B cell (primary cell): ENCODE data around the gene TSPAN9. TPM values are rescaled to one million over a fixed set of nuclear protein-coding genes. Genes with fewer than 3 reads are reported as not detected.

Source experiments
- ATAC-seq: fragments of 200-7000 bp; cut with Tn5 transposase; one replicate; pipeline ENCODE4 v1.10.0; 2021; ENCODE audit warnings: low read depth, mild to moderate bottlenecking, moderate number of reproducible peaks, moderate library complexity
- CTCF ChIA-PET: fragments of 350-600 bp; sonication (Branson Sonifier 250); formaldehyde crosslinking; loops from one replicate; lab custom pipeline; 2021; ENCODE audit warnings: antibody characterized with exemption, inconsistent platforms; lab: Charles Lee
- POLR2A ChIA-PET: fragments of 350-600 bp; sonication (Branson Sonifier 250); formaldehyde crosslinking; loops from one replicate; lab custom pipeline; 2021; ENCODE audit warnings: antibody characterized with exemption; lab: Charles Lee
- DNase-seq: peaks from one replicate; pipeline ENCODE4 v3.0.0; 2013
- H2AFZ ChIP-seq: 2 replicates; pipeline ENCODE4 v1.6.1; 2012; ENCODE audit warnings: mild to moderate bottlenecking, low read depth, low read length; ENCODE audit not compliant: insufficient read depth, poor library complexity, severe bottlenecking
- H3K27ac ChIP-seq, 2 donors: 1 replicate in 1 of 2; 2 replicates in 1 of 2; pipeline ENCODE4 v1.5.1; 2012 to 2013; ENCODE audit warnings: low read length in 2 of 2, mild to moderate bottlenecking in 2 of 2, moderate library complexity in 1 of 2
- H3K27me3 ChIP-seq, 4 experiments: fragments of 200-600 bp in 1 of 4; sonication (generic) in 1 of 4; replicated peaks in 1 of 4; 1 replicate in 2 of 4; 2 replicates in 2 of 4; pipeline versions ENCODE4 v1.6.1 to v1.7.0; 2013 to 2016; ENCODE audit warnings: low read length in 3 of 4, mild to moderate bottlenecking in 2 of 4, mixed read lengths in 1 of 4, moderate library complexity in 1 of 4; ENCODE audit not compliant: insufficient read depth in 4 of 4, control insufficient read depth in 3 of 4; ENCODE audit errors: control extremely low read depth in 1 of 4
- H3K36me3 ChIP-seq, 2 experiments: replicated peaks in 1 of 2; 1 replicate in 1 of 2; 2 replicates in 1 of 2; pipeline versions ENCODE4 v1.6.1 to v1.7.1; 2013; ENCODE audit warnings: low read length in 1 of 2; ENCODE audit not compliant: insufficient read depth in 2 of 2, control insufficient read depth in 1 of 2; ENCODE audit errors: control extremely low read depth in 1 of 2, extremely low read depth in 1 of 2
- H3K4me1 ChIP-seq, 2 donors: fragments of 200-600 bp in 1 of 2; sonication (generic) in 1 of 2; 1 replicate in 1 of 2; 2 replicates in 1 of 2; pipeline versions ENCODE4 v1.5.1 to v1.6.1; 2013 to 2017; ENCODE audit warnings: low read length in 2 of 2; ENCODE audit not compliant: control insufficient read depth in 2 of 2, insufficient read depth in 2 of 2
- H3K4me2 ChIP-seq: replicated peaks from 2 replicates; pipeline ENCODE3; 2012; ENCODE audit warnings: mild to moderate bottlenecking, low read depth, low read length; ENCODE audit not compliant: poor library complexity, severe bottlenecking
- H3K4me3 ChIP-seq, 5 experiments: fragments of 200-600 bp in 1 of 5; sonication (generic) in 1 of 5; 1 replicate in 3 of 5; 2 replicates in 2 of 5; pipeline versions ENCODE4 v1.5.1 to v1.7.0; 2011 to 2016; ENCODE audit warnings: low read length in 4 of 5, mild to moderate bottlenecking in 4 of 5, low read depth in 2 of 5, control low read depth in 1 of 5, moderate library complexity in 1 of 5; ENCODE audit not compliant: insufficient read depth in 1 of 5; ENCODE audit errors: control extremely low read depth in 1 of 5, extremely low read depth in 1 of 5
- H3K79me2 ChIP-seq: fragments of 200-600 bp; sonication (generic); one replicate; pipeline ENCODE4 v1.6.0; 2016; ENCODE audit warnings: low read length; ENCODE audit not compliant: control insufficient read depth, insufficient read depth
- H3K9ac ChIP-seq: fragments of 200-600 bp; sonication (generic); 2 replicates; pipeline ENCODE4 v1.6.1; 2017; ENCODE audit warnings: mild to moderate bottlenecking, low read length, moderate library complexity
- H3K9me3 ChIP-seq, 3 donors: one replicate each; pipeline versions ENCODE4 v1.6.1 to v1.7.1; 2013; ENCODE audit warnings: low read length in 2 of 3; ENCODE audit not compliant: control insufficient read depth in 2 of 3, insufficient read depth in 1 of 3; ENCODE audit errors: control extremely low read depth in 1 of 3
- H4K20me1 ChIP-seq: 2 replicates; pipeline ENCODE4 v1.6.0; 2012; ENCODE audit warnings: mild to moderate bottlenecking, low read length; ENCODE audit not compliant: insufficient read depth, control insufficient read depth, poor library complexity, severe bottlenecking
- H3K27ac Mint-ChIP-seq: one replicate; pipeline ENCODE4 v1.8.0; 2021; ENCODE audit warnings: mixed read lengths
- H3K27me3 Mint-ChIP-seq: one replicate; pipeline ENCODE4 v1.8.0; 2021; ENCODE audit warnings: mixed read lengths
- H3K4me1 Mint-ChIP-seq: one replicate; pipeline ENCODE4 v1.8.0; 2021; ENCODE audit warnings: mixed read lengths
- H3K4me3 Mint-ChIP-seq: one replicate; pipeline ENCODE4 v1.8.0; 2021; ENCODE audit warnings: mixed read lengths
- H3K9me3 Mint-ChIP-seq: one replicate; pipeline ENCODE4 v1.8.0; 2022; ENCODE audit warnings: mixed read lengths; ENCODE audit not compliant: insufficient read depth
- EZH2 ChIP-seq: IDR thresholded peaks from 2 replicates; pipeline ENCODE4 v1.6.1; 2012; ENCODE audit warnings: borderline replicate concordance, low read depth, mild to moderate bottlenecking, moderate library complexity, low read length; ENCODE audit not compliant: insufficient read depth, poor library complexity, severe bottlenecking
- WGBS: methylation state at CpG from one replicate; pipeline ENCODE4 v1.1.5; 2013; ENCODE audit warnings: missing lambda C conversion rate; ENCODE audit not compliant: insufficient coverage; 5-methylcytosine and 5-hydroxymethylcytosine counted together
- intact Hi-C: fragments of 100-400 bp; cut with micrococcal nuclease; formaldehyde crosslinking; loops from one replicate; pipeline ENCODE4 v1.10.0; 2022
- polyA plus RNA-seq: library from polyadenylated mRNA; depleted of rRNA; stranded (reverse); fragments of >200 nt; gene quantifications from 2 replicates; pipeline ENCODE4 v1.2.3, GENCODE V29; 2012
- total RNA-seq, 2 donors: library from RNA; stranded (reverse); fragments of 120-200 nt in 1 of 2; gene quantifications; 1 replicate in 1 of 2; 2 replicates in 1 of 2; pipeline versions ENCODE4 v1.2.3 to v1.2.4, GENCODE V29; 2013 to 2022
- TF ChIP-seq, protein P1 (sequence below): fragments of 200-600 bp; IDR thresholded peaks from one replicate; pipeline ENCODE4 v1.8.0; 2022; ENCODE audit warnings: antibody characterized with exemption, mild to moderate bottlenecking

The TSPAN9 gene
- total and polyA plus RNA-seq, 2 donors (not counting 1 experiment from before 2014, with no cell fraction given), result 0.15 to 0.37 TPM

DNA sequence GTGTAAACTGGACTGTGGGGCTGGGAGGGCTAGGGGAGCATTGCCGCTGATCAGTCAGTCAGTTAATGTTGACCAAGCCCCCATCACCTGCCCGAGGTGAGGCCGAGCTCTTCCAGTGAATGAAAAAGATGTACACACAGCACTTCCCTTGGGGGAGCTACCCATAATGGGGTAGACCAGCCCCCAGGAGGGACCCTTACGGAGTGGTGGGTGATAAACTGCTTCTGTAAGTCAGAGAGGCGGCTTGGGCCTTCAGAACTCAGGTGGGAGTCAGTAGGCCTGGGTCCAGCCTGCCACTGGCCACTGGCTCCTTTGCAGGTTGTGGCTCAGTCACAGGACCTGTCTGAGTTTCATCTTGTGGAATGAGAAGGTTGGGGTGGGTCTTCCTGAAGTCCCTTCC is 43.5 kb downstream of the TSPAN9 start:
- TF ChIP-seq EZH2, result no peak
- TF ChIP-seq, protein P1, sequence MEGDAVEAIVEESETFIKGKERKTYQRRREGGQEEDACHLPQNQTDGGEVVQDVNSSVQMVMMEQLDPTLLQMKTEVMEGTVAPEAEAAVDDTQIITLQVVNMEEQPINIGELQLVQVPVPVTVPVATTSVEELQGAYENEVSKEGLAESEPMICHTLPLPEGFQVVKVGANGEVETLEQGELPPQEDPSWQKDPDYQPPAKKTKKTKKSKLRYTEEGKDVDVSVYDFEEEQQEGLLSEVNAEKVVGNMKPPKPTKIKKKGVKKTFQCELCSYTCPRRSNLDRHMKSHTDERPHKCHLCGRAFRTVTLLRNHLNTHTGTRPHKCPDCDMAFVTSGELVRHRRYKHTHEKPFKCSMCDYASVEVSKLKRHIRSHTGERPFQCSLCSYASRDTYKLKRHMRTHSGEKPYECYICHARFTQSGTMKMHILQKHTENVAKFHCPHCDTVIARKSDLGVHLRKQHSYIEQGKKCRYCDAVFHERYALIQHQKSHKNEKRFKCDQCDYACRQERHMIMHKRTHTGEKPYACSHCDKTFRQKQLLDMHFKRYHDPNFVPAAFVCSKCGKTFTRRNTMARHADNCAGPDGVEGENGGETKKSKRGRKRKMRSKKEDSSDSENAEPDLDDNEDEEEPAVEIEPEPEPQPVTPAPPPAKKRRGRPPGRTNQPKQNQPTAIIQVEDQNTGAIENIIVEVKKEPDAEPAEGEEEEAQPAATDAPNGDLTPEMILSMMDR, result no peak
- H3K27me3 Mint-ChIP-seq, result peaks cover 46% of the 10 kb centered on the region
- 88% methylated on average over 5 of the region's 5 CpGs for WGBS
- Histone ChIP-seq H3K36me3 (no peaks in the 10 kb centered on the region), H3K4me3 (no peak overlapping the region), H3K9me3 (peaks cover 0 to 6% (median 0%) of the 10 kb centered on the region in 3 donors), H3K4me2 (no peak overlapping the region), H3K27ac (no peak overlapping the region), H3K9ac (no peak overlapping the region), H2AFZ (no peak overlapping the region), H3K79me2 (no peaks in the 10 kb centered on the region), H4K20me1 (no peaks in the 10 kb centered on the region), H3K4me1 (peaks cover 0 to 5% of the 10 kb centered on the region in 2 donors), H3K27me3 (peaks cover 0 to 11% (median 2%) of the 10 kb centered on the region in 4 experiments)
- H3K9me3 Mint-ChIP-seq, result no peaks in the 10 kb centered on the region
- intact Hi-C loops, result no loop called here
- POLR2A ChIA-PET, result no interaction called here
- H3K4me1 Mint-ChIP-seq, result no peaks in the 10 kb centered on the region
- CTCF ChIA-PET, result interaction anchor here (0.7 to 0.9 kb wide), 2 partner anchors 10 to 155 kb away, joined by 3 to 4 read pairs; no protein-coding TSS in a partner anchor
- DNase-seq (no peak), ATAC-seq (no peak)
- H3K27ac Mint-ChIP-seq, result no peak overlapping the region
- H3K4me3 Mint-ChIP-seq, result no peak overlapping the region

DNA sequence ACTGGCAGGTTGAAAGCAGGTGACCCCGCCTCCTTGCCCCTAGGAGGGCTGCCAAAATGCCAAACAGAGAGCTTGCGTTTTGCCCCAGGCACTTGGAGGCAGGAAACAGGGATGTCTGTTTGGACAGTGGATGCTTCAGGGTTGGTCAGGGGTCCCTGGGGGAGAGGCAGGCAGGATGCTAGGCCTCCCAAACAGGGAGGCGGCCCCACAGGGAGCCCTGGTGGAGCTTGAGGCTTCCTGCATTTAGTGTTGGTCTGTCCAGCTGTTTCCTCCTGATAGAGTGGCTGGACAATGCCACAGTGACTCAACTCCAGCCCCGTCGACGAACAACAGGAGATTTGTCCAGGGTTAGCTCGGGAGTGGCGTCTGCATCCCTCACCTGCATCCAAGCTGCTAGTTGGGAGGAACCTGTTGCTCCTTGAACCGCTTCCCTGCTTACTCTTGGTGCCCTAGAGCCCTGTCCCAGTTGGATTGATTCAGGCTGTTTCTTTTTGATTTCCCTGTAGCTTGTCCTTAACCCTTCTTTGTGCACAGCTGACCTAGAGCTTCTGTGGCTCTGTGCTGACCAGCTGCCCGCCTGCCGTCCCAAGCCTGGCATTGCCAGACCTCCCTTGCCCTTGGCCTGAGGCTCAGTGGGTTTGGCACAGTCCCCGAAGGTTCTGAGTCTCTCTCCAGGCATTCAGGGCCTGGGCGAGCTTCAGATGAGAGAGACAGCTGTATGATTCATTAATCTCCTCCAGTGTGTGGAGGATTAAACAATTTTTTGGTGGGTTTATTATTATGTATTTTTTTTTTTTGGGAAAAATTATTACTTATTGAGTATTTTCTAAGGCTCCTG is 45.9 kb downstream of the TSPAN9 start:
- DNase-seq (no peak), ATAC-seq (no peak)
- no peak overlapping the region for H2AFZ ChIP-seq
- intact Hi-C loops, result no loop called here
- WGBS, result 37% methylated on average over 11 of the region's 13 CpGs
- H3K27me3 ChIP-seq, result peaks cover 0 to 12% (median 5%) of the 10 kb centered on the region in 4 experiments
- no peak for TF ChIP-seq EZH2
- TF ChIP-seq, protein P1, result no peak
- no peak overlapping the region for H3K4me2 ChIP-seq
- H3K27me3 Mint-ChIP-seq, result peaks cover 41% of the 10 kb centered on the region
- peaks cover 0 to 5% of the 10 kb centered on the region in 2 donors for H3K4me1 ChIP-seq
- H3K27ac ChIP-seq, result no peak overlapping the region
- no peaks in the 10 kb centered on the region for H4K20me1 ChIP-seq
- no peaks in the 10 kb centered on the region for H3K36me3 ChIP-seq
- H3K9ac ChIP-seq, result no peak overlapping the region
- H3K4me3 ChIP-seq, result no peak overlapping the region
- ChIA-PET CTCF (interaction anchor here (1.5 kb wide), 2 partner anchors 152 to 177 kb away, joined by 3 read pairs; no protein-coding TSS in a partner anchor), POLR2A (no interaction called here)
- H3K79me2 ChIP-seq, result no peaks in the 10 kb centered on the region
- no peak overlapping the region for H3K27ac Mint-ChIP-seq
- no peaks in the 10 kb centered on the region for H3K4me1 Mint-ChIP-seq
- no peak overlapping the region for H3K4me3 Mint-ChIP-seq
- peaks cover 0 to 6% (median 0%) of the 10 kb centered on the region in 3 donors for H3K9me3 ChIP-seq
- H3K9me3 Mint-ChIP-seq, result peaks cover 3% of the 10 kb centered on the region
